HEK293 (cell line): Measurements from ENCODE around the gene MEGF9.

Source experiments
- KLF10 ChIP-seq: fragments of 450-650 bp; IDR thresholded peaks from 2 replicates; pipeline ENCODE4 v1.5.1; 2018; ENCODE audit warnings: missing biosample characterization, mild to moderate bottlenecking, missing genetic modification characterization
- KLF7 ChIP-seq: fragments of 450-650 bp; formaldehyde crosslinking; IDR thresholded peaks from 2 replicates; pipeline ENCODE4 v1.5.1; 2016; ENCODE audit warnings: missing biosample characterization, missing genetic modification characterization, borderline replicate concordance
- MYNN ChIP-seq: fragments of 450-650 bp; formaldehyde crosslinking; IDR thresholded peaks from 2 replicates; pipeline ENCODE4 v1.5.1; 2016; ENCODE audit warnings: missing biosample characterization, missing genetic modification characterization, borderline replicate concordance
- TCF7L2 ChIP-seq: IDR thresholded peaks from 2 replicates; pipeline ENCODE4 v1.6.1; 2011; ENCODE audit warnings: low read depth, mild to moderate bottlenecking, inconsistent platforms, low read length, moderate library complexity, borderline replicate concordance
- ZBTB8A ChIP-seq: fragments of 450-650 bp; formaldehyde crosslinking; IDR thresholded peaks from 2 replicates; pipeline ENCODE4 v1.5.1; 2016; ENCODE audit warnings: missing biosample characterization, missing genetic modification characterization
- ZNF121 ChIP-seq: fragments of 450-650 bp; formaldehyde crosslinking; IDR thresholded peaks from 2 replicates; pipeline ENCODE4 v1.5.1; 2016; ENCODE audit warnings: missing biosample characterization, missing genetic modification characterization
- ZNF501 ChIP-seq: fragments of 450-650 bp; formaldehyde crosslinking; IDR thresholded peaks from 2 replicates; pipeline ENCODE4 v1.5.1; 2016; ENCODE audit warnings: missing biosample characterization, missing genetic modification characterization
- ZNF561 ChIP-seq: fragments of 450-650 bp; IDR thresholded peaks from 2 replicates; pipeline ENCODE4 v1.5.1; 2018; ENCODE audit warnings: missing biosample characterization, missing genetic modification characterization, borderline replicate concordance
- ZNF624 ChIP-seq: fragments of 450-650 bp; formaldehyde crosslinking; IDR thresholded peaks from 2 replicates; pipeline ENCODE4 v1.5.1; 2017; ENCODE audit warnings: missing biosample characterization, missing genetic modification characterization
- ZNF747 ChIP-seq: fragments of 450-650 bp; formaldehyde crosslinking; IDR thresholded peaks from 2 replicates; pipeline ENCODE4 v1.5.1; 2016; ENCODE audit warnings: missing biosample characterization, missing genetic modification characterization
- TF ChIP-seq, protein P1 (sequence below): fragments of 450-650 bp; formaldehyde crosslinking; IDR thresholded peaks from 2 replicates; pipeline ENCODE4 v1.5.1; 2016; ENCODE audit warnings: missing biosample characterization, missing genetic modification characterization
- TF ChIP-seq, protein P2 (sequence below): fragments of 450-650 bp; formaldehyde crosslinking; IDR thresholded peaks from 2 replicates; pipeline ENCODE4 v1.5.1; 2016; ENCODE audit warnings: missing biosample characterization, missing genetic modification characterization

DNA sequence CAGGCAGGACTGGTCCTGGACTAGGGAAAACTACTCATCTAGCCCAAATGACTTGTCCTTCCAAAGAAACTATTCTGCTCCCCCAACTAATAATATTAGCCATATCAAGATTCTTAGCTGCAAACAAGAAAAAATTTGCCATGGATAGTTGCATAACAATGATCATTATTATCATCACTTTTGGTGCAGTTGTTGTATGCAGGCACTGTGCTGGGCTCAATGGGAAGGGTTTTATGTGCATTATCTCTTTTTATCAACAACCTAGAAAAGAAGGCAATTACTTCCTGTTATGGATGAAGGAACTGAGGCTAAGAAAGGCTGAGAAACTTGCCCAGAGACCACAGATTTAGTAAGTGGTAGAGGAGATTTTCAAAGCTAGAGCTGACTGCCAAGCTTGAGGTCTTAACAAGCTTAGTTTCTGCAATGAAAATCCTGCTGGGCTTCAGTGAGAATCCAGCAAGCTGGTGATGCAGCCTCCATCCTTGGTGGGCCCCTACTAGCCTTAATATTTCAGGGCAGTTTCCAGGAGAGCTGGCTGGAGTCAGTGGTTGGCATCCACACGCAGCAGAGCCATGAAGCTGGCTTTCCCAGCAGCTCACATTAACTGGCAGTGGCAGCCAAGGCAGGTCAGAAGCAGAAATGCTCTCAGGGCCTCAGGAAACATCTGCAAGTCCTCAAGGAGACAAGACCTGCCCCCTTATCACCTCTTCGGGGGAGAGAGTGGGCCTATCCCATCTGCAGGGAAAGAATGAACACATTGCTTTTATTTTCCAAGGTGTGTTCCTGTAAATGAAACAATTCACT lies 20.5 kb upstream of the MEGF9 start:
- TF ChIP-seq KLF10 (tag by site-specific recombination) (no peak), ZBTB8A (tag by site-specific recombination) (no peak), TCF7L2 (no peak), KLF7 (tag by site-specific recombination) (no peak), ZNF561 (tag by site-specific recombination) (no peak), ZNF747 (tag by site-specific recombination) (no peak), ZNF121 (tag by site-specific recombination) (no peak), ZNF624 (tag by site-specific recombination) (no peak), ZNF501 (tag by site-specific recombination) (no peak), MYNN (tag by site-specific recombination) (no peak)
- TF ChIP-seq, protein P1, sequence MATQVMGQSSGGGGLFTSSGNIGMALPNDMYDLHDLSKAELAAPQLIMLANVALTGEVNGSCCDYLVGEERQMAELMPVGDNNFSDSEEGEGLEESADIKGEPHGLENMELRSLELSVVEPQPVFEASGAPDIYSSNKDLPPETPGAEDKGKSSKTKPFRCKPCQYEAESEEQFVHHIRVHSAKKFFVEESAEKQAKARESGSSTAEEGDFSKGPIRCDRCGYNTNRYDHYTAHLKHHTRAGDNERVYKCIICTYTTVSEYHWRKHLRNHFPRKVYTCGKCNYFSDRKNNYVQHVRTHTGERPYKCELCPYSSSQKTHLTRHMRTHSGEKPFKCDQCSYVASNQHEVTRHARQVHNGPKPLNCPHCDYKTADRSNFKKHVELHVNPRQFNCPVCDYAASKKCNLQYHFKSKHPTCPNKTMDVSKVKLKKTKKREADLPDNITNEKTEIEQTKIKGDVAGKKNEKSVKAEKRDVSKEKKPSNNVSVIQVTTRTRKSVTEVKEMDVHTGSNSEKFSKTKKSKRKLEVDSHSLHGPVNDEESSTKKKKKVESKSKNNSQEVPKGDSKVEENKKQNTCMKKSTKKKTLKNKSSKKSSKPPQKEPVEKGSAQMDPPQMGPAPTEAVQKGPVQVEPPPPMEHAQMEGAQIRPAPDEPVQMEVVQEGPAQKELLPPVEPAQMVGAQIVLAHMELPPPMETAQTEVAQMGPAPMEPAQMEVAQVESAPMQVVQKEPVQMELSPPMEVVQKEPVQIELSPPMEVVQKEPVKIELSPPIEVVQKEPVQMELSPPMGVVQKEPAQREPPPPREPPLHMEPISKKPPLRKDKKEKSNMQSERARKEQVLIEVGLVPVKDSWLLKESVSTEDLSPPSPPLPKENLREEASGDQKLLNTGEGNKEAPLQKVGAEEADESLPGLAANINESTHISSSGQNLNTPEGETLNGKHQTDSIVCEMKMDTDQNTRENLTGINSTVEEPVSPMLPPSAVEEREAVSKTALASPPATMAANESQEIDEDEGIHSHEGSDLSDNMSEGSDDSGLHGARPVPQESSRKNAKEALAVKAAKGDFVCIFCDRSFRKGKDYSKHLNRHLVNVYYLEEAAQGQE (tag by site-specific recombination) = no peak
- TF ChIP-seq, protein P2, sequence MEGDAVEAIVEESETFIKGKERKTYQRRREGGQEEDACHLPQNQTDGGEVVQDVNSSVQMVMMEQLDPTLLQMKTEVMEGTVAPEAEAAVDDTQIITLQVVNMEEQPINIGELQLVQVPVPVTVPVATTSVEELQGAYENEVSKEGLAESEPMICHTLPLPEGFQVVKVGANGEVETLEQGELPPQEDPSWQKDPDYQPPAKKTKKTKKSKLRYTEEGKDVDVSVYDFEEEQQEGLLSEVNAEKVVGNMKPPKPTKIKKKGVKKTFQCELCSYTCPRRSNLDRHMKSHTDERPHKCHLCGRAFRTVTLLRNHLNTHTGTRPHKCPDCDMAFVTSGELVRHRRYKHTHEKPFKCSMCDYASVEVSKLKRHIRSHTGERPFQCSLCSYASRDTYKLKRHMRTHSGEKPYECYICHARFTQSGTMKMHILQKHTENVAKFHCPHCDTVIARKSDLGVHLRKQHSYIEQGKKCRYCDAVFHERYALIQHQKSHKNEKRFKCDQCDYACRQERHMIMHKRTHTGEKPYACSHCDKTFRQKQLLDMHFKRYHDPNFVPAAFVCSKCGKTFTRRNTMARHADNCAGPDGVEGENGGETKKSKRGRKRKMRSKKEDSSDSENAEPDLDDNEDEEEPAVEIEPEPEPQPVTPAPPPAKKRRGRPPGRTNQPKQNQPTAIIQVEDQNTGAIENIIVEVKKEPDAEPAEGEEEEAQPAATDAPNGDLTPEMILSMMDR (tag by site-specific recombination) = no peak
